Dendritic cell treated with granulocyte-macrophage colony-stimulating factor and Interleukin-4, amounts not matched to agents 40 ng/mL and 50 ng/mL, for 4 days (primary cell): Measurements from ENCODE around the gene ADAMTSL1.

Experiments used
- H3K27ac Mint-ChIP-seq: one replicate; pipeline ENCODE4 v1.8.0; 2022; ENCODE audit warnings: mild to moderate bottlenecking, mixed read lengths
- H3K27me3 Mint-ChIP-seq: one replicate; pipeline ENCODE4 v1.8.0; 2022; ENCODE audit warnings: mild to moderate bottlenecking, mixed read lengths
- H3K36me3 Mint-ChIP-seq: one replicate; pipeline ENCODE4 v1.8.0; 2022; ENCODE audit warnings: low read depth, mixed read lengths
- H3K4me1 Mint-ChIP-seq: one replicate; pipeline ENCODE4 v1.8.0; 2022; ENCODE audit warnings: low read depth, mixed read lengths
- H3K4me3 Mint-ChIP-seq: one replicate; pipeline ENCODE4 v1.8.0; 2022; ENCODE audit warnings: mild to moderate bottlenecking, moderate library complexity, mixed read lengths
- H3K9me3 Mint-ChIP-seq: one replicate; pipeline ENCODE4 v1.8.0; 2022; ENCODE audit warnings: mixed read lengths
- intact Hi-C: fragments of 100-400 bp; cut with micrococcal nuclease; formaldehyde crosslinking; loops from one replicate; pipeline ENCODE4 v1.15.0; 2022

Gene ADAMTSL1

GRCh38 chr9:18626046-18626698, 152.2 kb downstream of the ADAMTSL1 start:
- Mint-ChIP-seq H3K27me3 (no peaks in the 10 kb centered on the region), H3K27ac (no peak overlapping the region), H3K9me3 (no peaks in the 10 kb centered on the region), H3K36me3 (no peaks in the 10 kb centered on the region), H3K4me1 (no peaks in the 10 kb centered on the region), H3K4me3 (no peak overlapping the region)
- intact Hi-C loops: no loop called here

- intact Hi-C loops: no loop called here
- no peaks in the 10 kb centered on the region for H3K9me3 Mint-ChIP-seq
Measured at GRCh38 chr9:18629136-18629535, 155.2 kb downstream of the ADAMTSL1 start.

GRCh38 chr9:18632632-18633403, 158.9 kb downstream of the ADAMTSL1 start:
- Mint-ChIP-seq H3K36me3 (no peaks in the 10 kb centered on the region), H3K27ac (no peak overlapping the region), H3K9me3 (no peaks in the 10 kb centered on the region), H3K27me3 (no peaks in the 10 kb centered on the region), H3K4me3 (no peak overlapping the region), H3K4me1 (no peaks in the 10 kb centered on the region)
- intact Hi-C loops: no loop called here

More at GRCh38 chr9:18629136-18629535, 155.2 kb downstream of the ADAMTSL1 start:
- no peaks in the 10 kb centered on the region for H3K36me3 Mint-ChIP-seq
- H3K4me3 Mint-ChIP-seq: no peak overlapping the region
- no peaks in the 10 kb centered on the region for H3K4me1 Mint-ChIP-seq
- no peak overlapping the region for H3K27ac Mint-ChIP-seq
- H3K27me3 Mint-ChIP-seq: no peaks in the 10 kb centered on the region

GRCh38 chr9:18636781-18637180, 162.8 kb downstream of the ADAMTSL1 start:
- Mint-ChIP-seq H3K27me3 (no peaks in the 10 kb centered on the region), H3K27ac (no peak overlapping the region), H3K36me3 (no peaks in the 10 kb centered on the region), H3K4me3 (no peak overlapping the region), H3K9me3 (no peaks in the 10 kb centered on the region), H3K4me1 (no peaks in the 10 kb centered on the region)
- intact Hi-C loops: no loop called here

GRCh38 chr9:18638371-18639249, 164.7 kb downstream of the ADAMTSL1 start:
- Mint-ChIP-seq H3K36me3 (no peaks in the 10 kb centered on the region), H3K27ac (no peak overlapping the region), H3K4me1 (no peaks in the 10 kb centered on the region), H3K9me3 (no peaks in the 10 kb centered on the region), H3K4me3 (no peak overlapping the region), H3K27me3 (no peaks in the 10 kb centered on the region)
- intact Hi-C loops: no loop called here

GRCh38 chr9:18639911-18640310, 166.0 kb downstream of the ADAMTSL1 start:
- Mint-ChIP-seq H3K27ac (no peak overlapping the region), H3K36me3 (no peaks in the 10 kb centered on the region), H3K27me3 (no peaks in the 10 kb centered on the region), H3K4me1 (no peaks in the 10 kb centered on the region), H3K4me3 (no peak overlapping the region), H3K9me3 (no peaks in the 10 kb centered on the region)
- intact Hi-C loops: no loop called here

- Mint-ChIP-seq H3K9me3 (no peaks in the 10 kb centered on the region), H3K4me1 (no peaks in the 10 kb centered on the region), H3K36me3 (no peaks in the 10 kb centered on the region), H3K27me3 (no peaks in the 10 kb centered on the region), H3K27ac (no peak overlapping the region), H3K4me3 (no peak overlapping the region)
- intact Hi-C loops: no loop called here
Measured at GRCh38 chr9:18658804-18659705, 185.1 kb downstream of the ADAMTSL1 start.

- Mint-ChIP-seq H3K36me3 (no peaks in the 10 kb centered on the region), H3K27ac (no peak overlapping the region), H3K27me3 (no peaks in the 10 kb centered on the region), H3K9me3 (no peaks in the 10 kb centered on the region), H3K4me1 (no peaks in the 10 kb centered on the region), H3K4me3 (no peak overlapping the region)
- intact Hi-C loops: no loop called here
Measured at GRCh38 chr9:18660001-18660400, 186.0 kb downstream of the ADAMTSL1 start.

- intact Hi-C loops: no loop called here
- Mint-ChIP-seq H3K9me3 (no peaks in the 10 kb centered on the region), H3K4me1 (no peaks in the 10 kb centered on the region), H3K36me3 (no peaks in the 10 kb centered on the region), H3K27ac (no peak overlapping the region), H3K27me3 (no peaks in the 10 kb centered on the region), H3K4me3 (no peak overlapping the region)
Measured at GRCh38 chr9:18662320-18662719, 188.4 kb downstream of the ADAMTSL1 start.

GRCh38 chr9:18665947-18666346, 192.0 kb downstream of the ADAMTSL1 start:
- H3K27ac Mint-ChIP-seq: no peak overlapping the region
- no peaks in the 10 kb centered on the region for H3K36me3 Mint-ChIP-seq
- intact Hi-C loops: no loop called here
- H3K4me1 Mint-ChIP-seq: no peaks in the 10 kb centered on the region
- no peaks in the 10 kb centered on the region for H3K27me3 Mint-ChIP-seq
- no peaks in the 10 kb centered on the region for H3K9me3 Mint-ChIP-seq
- H3K4me3 Mint-ChIP-seq: no peak overlapping the region

- H3K36me3 Mint-ChIP-seq: no peaks in the 10 kb centered on the region
- no peaks in the 10 kb centered on the region for H3K9me3 Mint-ChIP-seq
- intact Hi-C loops: no loop called here
- no peaks in the 10 kb centered on the region for H3K27me3 Mint-ChIP-seq
- no peak overlapping the region for H3K4me3 Mint-ChIP-seq
- H3K4me1 Mint-ChIP-seq: no peaks in the 10 kb centered on the region
- H3K27ac Mint-ChIP-seq: no peak overlapping the region
Measured at GRCh38 chr9:18666348-18666747, 192.4 kb downstream of the ADAMTSL1 start.

- no peaks in the 10 kb centered on the region for H3K27me3 Mint-ChIP-seq
- H3K4me3 Mint-ChIP-seq: no peak overlapping the region
- no peak overlapping the region for H3K27ac Mint-ChIP-seq
- intact Hi-C loops: no loop called here
- no peaks in the 10 kb centered on the region for H3K36me3 Mint-ChIP-seq
- H3K4me1 Mint-ChIP-seq: no peaks in the 10 kb centered on the region
- no peaks in the 10 kb centered on the region for H3K9me3 Mint-ChIP-seq
Measured at GRCh38 chr9:18666986-18667772, 193.2 kb downstream of the ADAMTSL1 start.

- H3K27ac Mint-ChIP-seq: no peak overlapping the region
- no peaks in the 10 kb centered on the region for H3K9me3 Mint-ChIP-seq
- H3K4me1 Mint-ChIP-seq: no peaks in the 10 kb centered on the region
- intact Hi-C loops: no loop called here
- H3K4me3 Mint-ChIP-seq: no peak overlapping the region
- H3K27me3 Mint-ChIP-seq: no peaks in the 10 kb centered on the region
- H3K36me3 Mint-ChIP-seq: no peaks in the 10 kb centered on the region
Measured at GRCh38 chr9:18668944-18669343, 195.0 kb downstream of the ADAMTSL1 start.
